ENCODE data around the gene PTGS1. TPM values are rescaled to one million over a fixed set of nuclear protein-coding genes. Genes with fewer than 3 reads are reported as not detected.

PTGS1 gene
- total and polyA plus RNA-seq, 7 donors: 0.56 to 5.6 (median 1.5) TPM

DNA sequence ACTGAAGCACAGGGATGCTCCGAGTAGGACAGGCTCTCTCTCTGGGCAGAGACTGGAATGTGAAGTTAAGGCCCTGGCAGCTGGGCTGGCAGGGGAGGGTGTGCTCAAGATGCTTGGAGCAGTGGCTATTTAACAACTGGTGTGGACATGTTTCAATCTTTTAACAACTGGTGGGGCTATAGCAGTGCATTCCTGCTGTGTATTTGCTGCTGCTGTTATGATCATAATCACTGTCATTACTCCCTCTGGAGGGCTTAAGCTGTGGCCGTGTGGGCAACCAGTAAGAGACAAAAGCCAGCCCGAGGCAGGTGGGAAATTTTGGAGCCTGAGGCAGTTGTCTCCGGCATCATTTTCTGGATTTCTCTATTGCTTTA is 33.3 kb upstream of the PTGS1 start:
- no peaks in the 10 kb centered on the region for H3K9me3 ChIP-seq
- H3K36me3 ChIP-seq (ENCODE audit: insufficient read depth in 1 of 2, low read depth in 1 of 2): no peaks in the 10 kb centered on the region
- DNase-seq: no peak
- TF ChIP-seq, protein P1, sequence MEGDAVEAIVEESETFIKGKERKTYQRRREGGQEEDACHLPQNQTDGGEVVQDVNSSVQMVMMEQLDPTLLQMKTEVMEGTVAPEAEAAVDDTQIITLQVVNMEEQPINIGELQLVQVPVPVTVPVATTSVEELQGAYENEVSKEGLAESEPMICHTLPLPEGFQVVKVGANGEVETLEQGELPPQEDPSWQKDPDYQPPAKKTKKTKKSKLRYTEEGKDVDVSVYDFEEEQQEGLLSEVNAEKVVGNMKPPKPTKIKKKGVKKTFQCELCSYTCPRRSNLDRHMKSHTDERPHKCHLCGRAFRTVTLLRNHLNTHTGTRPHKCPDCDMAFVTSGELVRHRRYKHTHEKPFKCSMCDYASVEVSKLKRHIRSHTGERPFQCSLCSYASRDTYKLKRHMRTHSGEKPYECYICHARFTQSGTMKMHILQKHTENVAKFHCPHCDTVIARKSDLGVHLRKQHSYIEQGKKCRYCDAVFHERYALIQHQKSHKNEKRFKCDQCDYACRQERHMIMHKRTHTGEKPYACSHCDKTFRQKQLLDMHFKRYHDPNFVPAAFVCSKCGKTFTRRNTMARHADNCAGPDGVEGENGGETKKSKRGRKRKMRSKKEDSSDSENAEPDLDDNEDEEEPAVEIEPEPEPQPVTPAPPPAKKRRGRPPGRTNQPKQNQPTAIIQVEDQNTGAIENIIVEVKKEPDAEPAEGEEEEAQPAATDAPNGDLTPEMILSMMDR (IDR thresholded peaks at IDR 0.05): no peak
- H3K27me3 ChIP-seq (ENCODE audit: insufficient read depth in 3 of 3, low read length in 2 of 3): no peaks in the 10 kb centered on the region
- intact Hi-C loops (cut with DNase I): no loop called here
- H3K4me1 ChIP-seq: peaks cover 2% of the 10 kb centered on the region
- H3K4me3 ChIP-seq: no peak overlapping the region
- no peak overlapping the region for H3K27ac ChIP-seq
- 47 to 50% (median 49%) methylated on average over 4 of the region's 4 CpGs for WGBS, 3 donors
- no peak for ATAC-seq

DNA sequence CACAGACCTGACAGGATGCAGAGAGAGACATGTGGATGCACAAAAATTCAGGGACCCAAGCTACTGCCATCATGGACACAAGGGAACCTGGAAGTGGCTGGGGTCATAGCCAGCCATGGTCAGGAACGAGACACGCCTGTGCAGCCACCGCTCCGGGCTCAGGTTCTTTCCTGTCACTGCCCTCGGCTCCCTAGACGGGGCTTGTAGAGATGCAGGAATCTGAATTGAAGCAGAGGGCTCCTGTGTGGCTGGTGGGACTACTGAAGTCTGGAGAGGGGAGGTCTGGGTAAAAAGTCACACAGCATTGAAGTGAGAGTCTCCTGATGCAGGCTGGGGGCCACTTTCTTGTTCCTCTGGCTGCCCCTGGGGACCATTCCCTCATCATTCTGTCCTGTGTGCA is 32.3 kb upstream of the PTGS1 start:
- 69 to 82% (median 81%) methylated on average over 6 of the region's 6 CpGs for WGBS, 3 donors
- H3K27me3 ChIP-seq (ENCODE audit: insufficient read depth in 3 of 3, low read length in 2 of 3): no peaks in the 10 kb centered on the region
- intact Hi-C loops (cut with DNase I): no loop called here
- TF ChIP-seq, protein P1 (IDR thresholded peaks at IDR 0.05): no peak
- H3K4me1 ChIP-seq: no peaks in the 10 kb centered on the region
- H3K4me3 ChIP-seq: no peak overlapping the region
- H3K27ac ChIP-seq: no peak overlapping the region
- ATAC-seq: no peak
- H3K9me3 ChIP-seq: no peaks in the 10 kb centered on the region
- no peak for DNase-seq
- no peaks in the 10 kb centered on the region for H3K36me3 ChIP-seq (ENCODE audit: insufficient read depth in 1 of 2, low read depth in 1 of 2)

DNA sequence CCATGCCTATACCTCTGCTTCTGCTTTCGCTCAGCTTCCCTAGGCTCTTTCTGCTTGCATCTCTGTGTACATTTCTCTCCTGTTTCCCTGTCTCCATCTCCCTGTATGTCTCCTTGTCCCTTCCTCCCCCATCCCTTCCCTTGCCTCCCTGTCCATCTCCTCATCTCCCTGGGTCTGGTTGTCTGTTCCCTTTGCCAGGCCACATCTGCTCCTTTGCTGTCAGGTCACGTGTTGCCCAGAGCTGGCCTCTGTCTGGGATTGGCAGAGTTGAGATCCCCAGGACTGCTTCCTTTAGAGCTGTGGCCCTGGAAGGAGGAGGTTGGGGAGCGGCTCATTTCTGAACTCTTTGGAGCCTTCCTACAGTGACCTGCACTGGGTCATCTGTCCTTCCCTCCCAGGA is 31.8 kb upstream of the PTGS1 start:
- H3K4me3 ChIP-seq: no peak overlapping the region
- intact Hi-C loops (cut with DNase I): no loop called here
- H3K36me3 ChIP-seq (ENCODE audit: insufficient read depth in 1 of 2, low read depth in 1 of 2): no peaks in the 10 kb centered on the region
- no peak for ATAC-seq
- no peaks in the 10 kb centered on the region for H3K27me3 ChIP-seq (ENCODE audit: insufficient read depth in 3 of 3, low read length in 2 of 3)
- 59 to 64% (median 61%) methylated on average over 3 of the region's 3 CpGs for WGBS, 3 donors
- no peaks in the 10 kb centered on the region for H3K4me1 ChIP-seq
- DNase-seq: no peak
- no peak overlapping the region for H3K27ac ChIP-seq
- TF ChIP-seq, protein P1 (IDR thresholded peaks at IDR 0.05): no peak
- H3K9me3 ChIP-seq: no peaks in the 10 kb centered on the region

DNA sequence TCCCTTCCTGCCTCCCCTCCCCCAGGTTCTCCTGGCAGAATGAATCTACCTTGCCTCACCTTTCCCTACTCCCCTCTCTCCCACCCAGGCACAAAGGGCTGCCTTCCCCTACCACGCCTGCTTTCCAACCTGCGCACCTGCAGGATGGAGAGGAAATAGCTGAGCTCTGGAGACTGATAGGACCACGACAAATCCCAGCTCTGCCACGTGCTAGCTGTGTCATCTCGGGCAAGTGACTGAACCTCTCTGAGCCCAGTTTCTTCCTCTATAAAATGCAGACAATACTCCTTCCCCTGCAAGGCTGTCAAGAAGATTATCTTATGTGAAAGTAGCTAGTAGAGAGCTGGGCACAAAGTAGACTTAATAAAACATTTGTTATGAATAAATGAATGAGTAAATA is 31.2 kb upstream of the PTGS1 start:
- Histone ChIP-seq H3K4me3 (no peak overlapping the region), H3K4me1 (no peaks in the 10 kb centered on the region), H3K36me3 (ENCODE audit: insufficient read depth in 1 of 2, low read depth in 1 of 2) (no peaks in the 10 kb centered on the region), H3K27me3 (ENCODE audit: insufficient read depth in 3 of 3, low read length in 2 of 3) (no peaks in the 10 kb centered on the region), H3K27ac (no peak overlapping the region), H3K9me3 (no peaks in the 10 kb centered on the region)
- DNase-seq (no peak), ATAC-seq (no peak)
- intact Hi-C loops (cut with DNase I): no loop called here
- TF ChIP-seq, protein P1 (IDR thresholded peaks at IDR 0.05): no peak
- WGBS, 3 donors: 69 to 72% (median 70%) methylated on average over 5 of the region's 5 CpGs

DNA sequence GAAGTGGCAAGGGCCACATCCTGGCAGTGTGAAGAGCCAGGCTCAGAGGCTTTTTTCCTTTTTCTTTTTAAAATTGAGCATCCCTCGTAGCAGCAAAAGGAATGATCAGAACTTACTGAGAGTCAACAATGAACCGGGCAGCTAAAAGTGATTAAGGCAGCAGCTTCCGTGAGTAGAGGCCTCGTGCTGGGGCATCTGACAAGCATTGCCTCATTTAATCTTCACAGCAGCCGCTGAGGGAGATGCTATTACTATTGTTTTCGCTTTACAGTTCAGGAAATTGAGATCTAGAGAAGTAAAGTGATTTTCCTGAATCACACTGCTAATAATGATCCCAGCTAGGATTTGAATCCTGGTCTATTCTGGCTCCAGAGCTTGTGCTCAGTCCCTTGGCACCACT is 30.7 kb upstream of the PTGS1 start:
- ATAC-seq (no peak), DNase-seq (no peak)
- TF ChIP-seq, protein P1 (IDR thresholded peaks at IDR 0.05): no peak
- Histone ChIP-seq H3K4me1 (no peaks in the 10 kb centered on the region), H3K27me3 (ENCODE audit: insufficient read depth in 3 of 3, low read length in 2 of 3) (no peaks in the 10 kb centered on the region), H3K4me3 (no peak overlapping the region), H3K36me3 (ENCODE audit: insufficient read depth in 1 of 2, low read depth in 1 of 2) (no peaks in the 10 kb centered on the region), H3K27ac (no peak overlapping the region), H3K9me3 (no peaks in the 10 kb centered on the region)
- intact Hi-C loops (cut with DNase I): loop anchor here in 1 of 2 donors (10.0 kb wide), 1 partner anchor 125 kb away; no protein-coding TSS in a partner anchor
- WGBS, 3 donors: 54 to 76% (median 73%) methylated on average over 6 of the region's 6 CpGs
